NT2/D1 (cell line): ENCODE measurements around the gene COX19.

Source experiments
- SUZ12 ChIP-seq: IDR thresholded peaks from 2 replicates; pipeline ENCODE4 v1.6.1; 2011; ENCODE audit not compliant: insufficient read length, insufficient read depth; ENCODE audit errors: extremely low read depth
- YY1 ChIP-seq: IDR thresholded peaks from 2 replicates; pipeline ENCODE4 v1.6.1; 2011; ENCODE audit not compliant: insufficient read length, insufficient read depth
- ZNF274 ChIP-seq: IDR thresholded peaks from 2 replicates; pipeline ENCODE4 v1.6.1; 2011; ENCODE audit warnings: mild to moderate bottlenecking, low read depth, low read length

- TF ChIP-seq YY1 (no peak), ZNF274 (no peak), SUZ12 (no peak)
These were observed 43.3 kb downstream of the COX19 start for GRCh38 chr7:931871-932650.
